Smooth muscle cell (in vitro differentiated cells): ENCODE data around the gene TTC12. TPM values are rescaled to one million over a fixed set of nuclear protein-coding genes. Genes with fewer than 3 reads are reported as not detected.

Experiments
- DNase-seq: peaks from one replicate; lab custom pipeline; 2025; ENCODE audit not compliant: unreplicated experiment; lab: John Stamatoyannopoulos, UW
- H2AFZ ChIP-seq: fragments of 200-600 bp; sonication (generic); 2 replicates; pipeline ENCODE4 v1.6.0; 2016; ENCODE audit warnings: antibody characterized with exemption, low read depth, mild to moderate bottlenecking
- H3F3A ChIP-seq: fragments of 200-600 bp; sonication (generic); 2 replicates; pipeline ENCODE4 v1.6.0; 2017; ENCODE audit warnings: antibody characterized with exemption, low read depth
- H3K27ac ChIP-seq: fragments of 200-600 bp; sonication (generic); 2 replicates; pipeline ENCODE4 v1.5.1; 2016; ENCODE audit warnings: low read depth, mild to moderate bottlenecking
- H3K27me3 ChIP-seq: fragments of 200-600 bp; sonication (generic); 2 replicates; pipeline ENCODE4 v1.6.1; 2016; ENCODE audit warnings: low read depth, mild to moderate bottlenecking
- H3K36me3 ChIP-seq: fragments of 200-600 bp; sonication (generic); 2 replicates; pipeline ENCODE4 v1.5.1; 2016; ENCODE audit warnings: low read depth
- H3K4me1 ChIP-seq: fragments of 200-600 bp; sonication (generic); 2 replicates; pipeline ENCODE4 v1.5.1; 2016; ENCODE audit warnings: low read depth
- H3K4me2 ChIP-seq: fragments of 200-600 bp; sonication (generic); 2 replicates; pipeline ENCODE4 v1.6.0; 2016; ENCODE audit warnings: mild to moderate bottlenecking
- H3K4me3 ChIP-seq: fragments of 200-600 bp; sonication (generic); 2 replicates; pipeline ENCODE4 v1.5.1; 2016; ENCODE audit warnings: mild to moderate bottlenecking
- H3K79me2 ChIP-seq: fragments of 200-600 bp; sonication (generic); 2 replicates; pipeline ENCODE4 v1.6.0; 2016; ENCODE audit warnings: low read depth, mild to moderate bottlenecking
- H3K9ac ChIP-seq: fragments of 200-600 bp; sonication (generic); 2 replicates; pipeline ENCODE4 v1.6.0; 2016; ENCODE audit warnings: low read depth
- H3K9me3 ChIP-seq: fragments of 200-600 bp; sonication (generic); replicated peaks from 2 replicates; pipeline ENCODE4 v1.5.1; 2016; ENCODE audit warnings: low read depth
- H4K20me1 ChIP-seq: fragments of 200-600 bp; sonication (generic); 2 replicates; pipeline ENCODE4 v1.6.0; 2016; ENCODE audit warnings: low read depth
- CTCF ChIP-seq: fragments of 200-600 bp; sonication (generic); IDR thresholded peaks from 2 replicates; pipeline ENCODE4 v1.5.1; 2017; ENCODE audit warnings: borderline replicate concordance, mild to moderate bottlenecking, antibody characterized with exemption; ENCODE audit not compliant: insufficient read depth, poor library complexity, severe bottlenecking
- WGBS: methylation state at CpG from one replicate; pipeline ENCODE4 v1.1.7; 2016; ENCODE audit warnings: low lambda C conversion rate; 5-methylcytosine and 5-hydroxymethylcytosine counted together
- polyA plus RNA-seq: library from polyadenylated mRNA; unstranded; fragments of >200 nt; fragmentation: Nextera tagmentation; extraction: Ambion mirVana; gene quantifications from 2 replicates; pipeline ENCODE4 v1.2.1, GENCODE V29; 2016
- total RNA-seq: library from RNA; depleted of rRNA; stranded (reverse); fragments of >200 nt; gene quantifications from 2 replicates; pipeline ENCODE4 v1.2.3, GENCODE V29; 2014

Gene TTC12
- total and polyA plus RNA-seq, 2 experiments from 2014 or later, result 5.8 to 8.8 TPM

- Histone ChIP-seq H3K79me2 (no peaks in the 10 kb centered on the region), H3K4me2 (no peak overlapping the region), H2AFZ (no peak overlapping the region), H3K9me3 (no peaks in the 10 kb centered on the region), H3K36me3 (no peaks in the 10 kb centered on the region), H3K4me3 (no peak overlapping the region), H3K4me1 (peaks cover 3% of the 10 kb centered on the region), H3K27ac (no peak overlapping the region), H3K27me3 (no peaks in the 10 kb centered on the region), H3F3A (no peaks in the 10 kb centered on the region), H4K20me1 (no peaks in the 10 kb centered on the region), H3K9ac (no peak overlapping the region)
- DNase-seq, result no peak
- TF ChIP-seq CTCF, result no peak
- 84% methylated on average over 3 of the region's 3 CpGs for WGBS
These were observed 31.4 kb upstream of the TTC12 start for GRCh38 chr11:113282898-113283437.

GRCh38 chr11:113283881-113284280, 30.5 kb upstream of the TTC12 start:
- peaks cover 3% of the 10 kb centered on the region for H3K4me1 ChIP-seq

GRCh38 chr11:113286009-113286408, 28.4 kb upstream of the TTC12 start:
- Histone ChIP-seq H3K4me1 (peaks cover 3% of the 10 kb centered on the region), H2AFZ (no peak overlapping the region), H3F3A (no peaks in the 10 kb centered on the region), H3K79me2 (no peaks in the 10 kb centered on the region), H3K36me3 (no peaks in the 10 kb centered on the region), H3K9ac (no peak overlapping the region), H3K4me2 (no peak overlapping the region), H4K20me1 (no peaks in the 10 kb centered on the region), H3K9me3 (no peaks in the 10 kb centered on the region), H3K4me3 (no peak overlapping the region), H3K27me3 (no peaks in the 10 kb centered on the region), H3K27ac (no peak overlapping the region)
- TF ChIP-seq CTCF, result no peak
- 96% methylated on average over 3 of the region's 3 CpGs for WGBS
- no peak for DNase-seq

More at GRCh38 chr11:113283881-113284280, 30.5 kb upstream of the TTC12 start:
- no peaks in the 10 kb centered on the region for H3K27me3 ChIP-seq
- no peaks in the 10 kb centered on the region for H3K79me2 ChIP-seq
- no peaks in the 10 kb centered on the region for H3K9me3 ChIP-seq
- no peaks in the 10 kb centered on the region for H3F3A ChIP-seq
- no peak overlapping the region for H3K4me2 ChIP-seq
- WGBS, result 92% methylated on average over 2 of the region's 2 CpGs
- H3K9ac ChIP-seq, result no peak overlapping the region
- no peak overlapping the region for H3K27ac ChIP-seq
- H4K20me1 ChIP-seq, result no peaks in the 10 kb centered on the region
- no peak overlapping the region for H3K4me3 ChIP-seq
- no peak for DNase-seq
- H3K36me3 ChIP-seq, result no peaks in the 10 kb centered on the region
- TF ChIP-seq CTCF, result no peak
- H2AFZ ChIP-seq, result no peak overlapping the region
